ENCODE data around the gene ZFC3H1.

GRCh38 chr12:71655495-71655894, 8.2 kb downstream of the ZFC3H1 start:
- no peak for TF ChIP-seq CTCF (IDR thresholded peaks at IDR 0.05)
- TF ChIP-seq POLR2AphosphoS5 (IDR thresholded peaks at IDR 0.05): no peak
- no peak for TF ChIP-seq POLR2A (IDR thresholded peaks at IDR 0.05)
- no peak for TF ChIP-seq EP300 (IDR thresholded peaks at IDR 0.05)

Data from suprapubic skin (tissue), 4 donors.